ENCODE measurements around the gene EPHB1.

Gene EPHB1

GRCh38 chr3:135237371-135238143 is 442.5 kb downstream of the EPHB1 start:
- DNase-seq, result no peak

GRCh38 chr3:135238236-135238830 is 443.3 kb downstream of the EPHB1 start:
- DNase-seq, result no peak

- DNase-seq, result no peak
Observed at GRCh38 chr3:135238871-135239614, 444.0 kb downstream of the EPHB1 start.

- DNase-seq, result no peak
Observed at GRCh38 chr3:135239615-135239884, 444.5 kb downstream of the EPHB1 start.

GRCh38 chr3:135240426-135240825 is 445.4 kb downstream of the EPHB1 start:
- no peak for DNase-seq

- no peak for DNase-seq
Observed at GRCh38 chr3:135242285-135242684, 447.2 kb downstream of the EPHB1 start.

- no peak for DNase-seq
Observed at GRCh38 chr3:135243616-135244015, 448.6 kb downstream of the EPHB1 start.

GRCh38 chr3:135246027-135246426 is 451.0 kb downstream of the EPHB1 start:
- DNase-seq, result no peak

- no peak for DNase-seq
Observed at GRCh38 chr3:135248213-135248612, 453.2 kb downstream of the EPHB1 start.

GRCh38 chr3:135249186-135249585 is 454.1 kb downstream of the EPHB1 start:
- DNase-seq, result no peak

GRCh38 chr3:135258916-135259315 is 463.9 kb downstream of the EPHB1 start:
- DNase-seq, result no peak

- no peak for DNase-seq
Observed at GRCh38 chr3:135260025-135260424, 465.0 kb downstream of the EPHB1 start.

GRCh38 chr3:135261214-135261775 is 466.2 kb downstream of the EPHB1 start:
- DNase-seq, result no peak

- DNase-seq, result no peak
Observed at GRCh38 chr3:135261916-135262315, 466.9 kb downstream of the EPHB1 start.

GRCh38 chr3:135262441-135262840 is 467.4 kb downstream of the EPHB1 start:
- DNase-seq, result no peak

- no peak for DNase-seq
Observed at GRCh38 chr3:135263331-135263730, 468.3 kb downstream of the EPHB1 start.

- no peak for DNase-seq
Observed at GRCh38 chr3:135267487-135267886, 472.4 kb downstream of the EPHB1 start.

- no peak for DNase-seq
Observed at GRCh38 chr3:135268941-135269532, 474.0 kb downstream of the EPHB1 start.

GRCh38 chr3:135271177-135272025 is 476.3 kb downstream of the EPHB1 start:
- DNase-seq, result no peak

GRCh38 chr3:135272026-135272669 is 477.1 kb downstream of the EPHB1 start:
- DNase-seq, result no peak

GRCh38 chr3:135292162-135292561 is 497.1 kb downstream of the EPHB1 start:
- no peak for DNase-seq

- no peak for DNase-seq
Observed at GRCh38 chr3:135301670-135302069, 506.6 kb downstream of the EPHB1 start.

All from CD4-positive, alpha-beta T cell treated with Interleukin-17A for 1 hour (primary cell).